Kidney (tissue), 14 donors: ENCODE results near the gene UBXN2A. TPM values are rescaled to one million over a fixed set of nuclear protein-coding genes. Genes with fewer than 3 reads are reported as not detected.
"Not testable (repeated sequence)": the region's sequence is repeated elsewhere in the genome, so short reads cannot be mapped to it uniquely, and the experiment has no call there.

ENCODE experiments used
- DNase-seq, 5 donors: peaks; one replicate each; pipeline ENCODE4 v3.0.0-alpha.2; 2013 to 2020
- FAIRE-seq: peaks from 2 replicates; lab custom pipeline; 2012; peaks lifted over from hg19 to GRCh38; lab: Jason Lieb, UNC
- H3K27ac ChIP-seq, 2 donors: one replicate each; pipeline ENCODE4 v1.7.0; 2013; ENCODE audit warnings: low read depth in 2 of 2, low read length in 2 of 2, inconsistent platforms in 1 of 2
- H3K27me3 ChIP-seq: one replicate; pipeline ENCODE4 v1.7.1; 2013; ENCODE audit warnings: low read length, inconsistent platforms; ENCODE audit not compliant: control insufficient read depth, insufficient read depth
- H3K36me3 ChIP-seq, 3 donors: one replicate each; pipeline versions ENCODE4 v1.7.0 to v1.7.1; 2013; ENCODE audit warnings: low read length in 3 of 3, control low read depth in 1 of 3, inconsistent platforms in 1 of 3; ENCODE audit not compliant: insufficient read depth in 3 of 3, control insufficient read depth in 2 of 3
- H3K4me1 ChIP-seq, 3 donors: one replicate each; pipeline versions ENCODE4 v1.7.0 to v1.7.1; 2013; ENCODE audit warnings: low read length in 3 of 3, inconsistent platforms in 1 of 3, low read depth in 1 of 3; ENCODE audit not compliant: control insufficient read depth in 2 of 3, insufficient read depth in 2 of 3
- H3K4me3 ChIP-seq, 3 donors: one replicate each; pipeline versions ENCODE4 v1.7.0 to v1.8.1; 2013; ENCODE audit warnings: low read length in 3 of 3, control low read depth in 1 of 3, inconsistent platforms in 1 of 3
- H3K9ac ChIP-seq, 3 donors: one replicate each; pipeline versions ENCODE4 v1.7.0 to v1.7.1; 2013; ENCODE audit warnings: low read length in 3 of 3, control low read depth in 1 of 3, inconsistent platforms in 1 of 3
- H3K9me3 ChIP-seq, 3 donors: one replicate each; pipeline versions ENCODE4 v1.7.0 to v1.7.1; 2013; ENCODE audit warnings: low read length in 3 of 3, control low read depth in 1 of 3, inconsistent platforms in 1 of 3; ENCODE audit not compliant: control insufficient read depth in 2 of 3, insufficient read depth in 1 of 3
- intact Hi-C: fragments of 100-400 bp; cut with DNase I; formaldehyde crosslinking; loops from one replicate; pipeline ENCODE4 v1.11.1; 2022
- polyA plus RNA-seq: library from polyadenylated mRNA; stranded (reverse); fragments of 350-450 nt; fragmentation: Illumina TruSeq; extraction: RNeasy Lipid Tissue Mini Kit (QIAGEN cat#74804); gene quantifications from one replicate; pipeline ENCODE4 v1.2.3, GENCODE V29; 2014; ENCODE audit warnings: low read depth, low replicate concordance; ENCODE audit not compliant: insufficient read depth
- total RNA-seq: library from RNA; stranded (reverse); fragmentation: NEBNext Ultra II Directional; extraction: Animal tissue kit (Norgen Biotek cat#: 25700); gene quantifications from one replicate; pipeline ENCODE4 v1.2.1, GENCODE V29; 2021
- TF ChIP-seq, protein P1 (sequence below): IDR thresholded peaks from 3 replicates; pipeline ENCODE4 v1.5.1; 2012; ENCODE audit warnings: mild to moderate bottlenecking, moderate library complexity, borderline replicate concordance; ENCODE audit not compliant: insufficient read depth; ENCODE audit errors: extremely low read depth
- donor health status: control.
- donor health status: control.
- donor health status: control.
- donor health status: control.
- donor health status: control.
- donor health status: DM: yes; HTN: yes; CAD: no.
- donor health status: Normal renal cell carcinoma (clear cell type).

The UBXN2A gene
- total and polyA plus RNA-seq, 2 donors from 2014 or later: 7.9 to 11.9 TPM

DNA sequence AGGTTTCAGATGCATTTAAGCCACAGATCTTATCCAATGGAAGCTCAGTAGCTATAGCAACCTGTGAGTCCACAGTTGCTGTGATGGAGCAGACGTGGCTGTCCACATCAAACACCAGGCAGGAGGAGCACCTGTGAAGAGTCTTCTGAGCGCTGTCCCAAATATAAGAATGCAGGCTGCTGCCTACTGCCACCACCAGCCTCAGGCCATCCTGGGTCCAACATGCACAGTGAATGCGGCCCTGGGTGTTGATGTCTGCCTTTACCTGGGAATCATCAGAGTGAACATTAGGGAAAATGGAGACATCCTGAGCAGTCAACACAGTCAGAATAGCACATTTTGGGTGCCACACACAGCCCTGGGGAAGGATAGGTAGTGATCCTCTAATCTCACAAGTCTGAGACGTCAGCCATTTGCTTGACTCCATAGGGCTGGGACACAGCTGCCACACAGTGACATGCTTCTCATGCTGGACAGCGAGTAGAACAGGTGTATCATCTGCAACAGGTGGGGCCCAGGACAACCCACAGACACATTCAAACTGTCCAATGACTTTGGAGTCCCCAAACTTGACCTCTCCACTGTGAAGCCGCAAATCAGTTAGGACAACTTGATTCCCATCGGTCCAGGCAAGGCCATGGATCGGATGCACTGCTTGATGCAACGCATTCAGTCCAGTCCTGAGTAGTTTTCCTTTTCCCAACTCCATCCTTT lies 98.7 kb downstream of the UBXN2A start:
- no peak overlapping the region for H3K9ac ChIP-seq
- no peaks in the 10 kb centered on the region for H3K9me3 ChIP-seq
- DNase-seq (no peak), FAIRE-seq (no peak)
- H3K4me1 ChIP-seq: no peaks in the 10 kb centered on the region
- H3K4me3 ChIP-seq: no peak overlapping the region
- TF ChIP-seq, protein P1, sequence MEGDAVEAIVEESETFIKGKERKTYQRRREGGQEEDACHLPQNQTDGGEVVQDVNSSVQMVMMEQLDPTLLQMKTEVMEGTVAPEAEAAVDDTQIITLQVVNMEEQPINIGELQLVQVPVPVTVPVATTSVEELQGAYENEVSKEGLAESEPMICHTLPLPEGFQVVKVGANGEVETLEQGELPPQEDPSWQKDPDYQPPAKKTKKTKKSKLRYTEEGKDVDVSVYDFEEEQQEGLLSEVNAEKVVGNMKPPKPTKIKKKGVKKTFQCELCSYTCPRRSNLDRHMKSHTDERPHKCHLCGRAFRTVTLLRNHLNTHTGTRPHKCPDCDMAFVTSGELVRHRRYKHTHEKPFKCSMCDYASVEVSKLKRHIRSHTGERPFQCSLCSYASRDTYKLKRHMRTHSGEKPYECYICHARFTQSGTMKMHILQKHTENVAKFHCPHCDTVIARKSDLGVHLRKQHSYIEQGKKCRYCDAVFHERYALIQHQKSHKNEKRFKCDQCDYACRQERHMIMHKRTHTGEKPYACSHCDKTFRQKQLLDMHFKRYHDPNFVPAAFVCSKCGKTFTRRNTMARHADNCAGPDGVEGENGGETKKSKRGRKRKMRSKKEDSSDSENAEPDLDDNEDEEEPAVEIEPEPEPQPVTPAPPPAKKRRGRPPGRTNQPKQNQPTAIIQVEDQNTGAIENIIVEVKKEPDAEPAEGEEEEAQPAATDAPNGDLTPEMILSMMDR: no peak
- no peaks in the 10 kb centered on the region for H3K27me3 ChIP-seq
- H3K36me3 ChIP-seq: peaks cover 0 to 14% (median 11%) of the 10 kb centered on the region in 3 donors
- H3K27ac ChIP-seq: no peak overlapping the region
- intact Hi-C loops: no loop called here

DNA sequence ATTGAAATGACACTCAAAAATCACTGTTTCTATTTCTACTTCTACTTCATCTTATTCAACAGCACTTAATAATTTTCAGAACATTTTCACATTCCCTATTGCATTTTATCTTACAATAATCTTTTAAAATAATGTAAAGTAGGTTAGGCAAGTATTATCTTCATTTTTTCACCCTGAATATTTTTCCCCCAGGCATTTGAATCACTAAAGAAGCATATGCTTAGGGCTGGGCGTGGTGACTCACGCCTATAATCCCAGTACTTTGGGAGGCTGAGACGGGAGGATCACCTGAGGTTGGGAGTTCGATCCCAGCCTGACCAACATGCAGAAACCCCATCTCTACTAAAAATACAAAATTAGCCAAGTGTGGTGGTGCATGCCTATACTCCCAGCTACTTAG lies 100.2 kb downstream of the UBXN2A start:
- TF ChIP-seq, protein P1: no peak
- H3K4me1 ChIP-seq: no peaks in the 10 kb centered on the region
- no peaks in the 10 kb centered on the region for H3K9me3 ChIP-seq
- FAIRE-seq: no peak
- no peaks in the 10 kb centered on the region for H3K27me3 ChIP-seq
- H3K27ac ChIP-seq: no peak overlapping the region
- H3K36me3 ChIP-seq: peaks cover 0 to 14% (median 11%) of the 10 kb centered on the region in 3 donors
- H3K4me3 ChIP-seq: no peak overlapping the region
- intact Hi-C loops: no loop called here
- H3K9ac ChIP-seq: no peak overlapping the region
- no peak for DNase-seq

DNA sequence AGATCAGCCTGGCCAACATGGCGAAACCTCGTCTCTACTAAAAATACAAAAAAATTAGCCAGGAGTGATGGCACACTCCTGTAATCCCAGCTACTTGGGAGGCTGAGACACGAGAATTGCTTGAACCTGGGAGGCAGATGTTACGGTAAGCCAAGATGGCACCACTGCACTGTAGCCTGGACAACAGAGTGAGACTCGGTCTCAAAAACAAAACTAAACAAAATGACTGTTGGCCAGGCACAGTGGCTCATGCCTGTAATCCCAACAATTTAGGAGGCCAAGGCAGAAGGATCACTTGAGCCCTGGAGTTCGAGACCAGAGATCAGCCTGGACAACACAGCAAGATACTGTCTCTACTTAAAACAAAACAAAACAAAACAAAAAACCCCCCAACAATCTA lies 102.9 kb downstream of the UBXN2A start:
- H3K4me1 ChIP-seq, DNase-seq, H3K27me3 ChIP-seq, FAIRE-seq, intact Hi-C loops, H3K9ac ChIP-seq, H3K4me3 ChIP-seq, H3K9me3 ChIP-seq, H3K27ac ChIP-seq: not testable (repeated sequence)
- H3K36me3 ChIP-seq: peaks cover 0 to 10% (median 9%) of the 10 kb centered on the region in 3 donors

DNA sequence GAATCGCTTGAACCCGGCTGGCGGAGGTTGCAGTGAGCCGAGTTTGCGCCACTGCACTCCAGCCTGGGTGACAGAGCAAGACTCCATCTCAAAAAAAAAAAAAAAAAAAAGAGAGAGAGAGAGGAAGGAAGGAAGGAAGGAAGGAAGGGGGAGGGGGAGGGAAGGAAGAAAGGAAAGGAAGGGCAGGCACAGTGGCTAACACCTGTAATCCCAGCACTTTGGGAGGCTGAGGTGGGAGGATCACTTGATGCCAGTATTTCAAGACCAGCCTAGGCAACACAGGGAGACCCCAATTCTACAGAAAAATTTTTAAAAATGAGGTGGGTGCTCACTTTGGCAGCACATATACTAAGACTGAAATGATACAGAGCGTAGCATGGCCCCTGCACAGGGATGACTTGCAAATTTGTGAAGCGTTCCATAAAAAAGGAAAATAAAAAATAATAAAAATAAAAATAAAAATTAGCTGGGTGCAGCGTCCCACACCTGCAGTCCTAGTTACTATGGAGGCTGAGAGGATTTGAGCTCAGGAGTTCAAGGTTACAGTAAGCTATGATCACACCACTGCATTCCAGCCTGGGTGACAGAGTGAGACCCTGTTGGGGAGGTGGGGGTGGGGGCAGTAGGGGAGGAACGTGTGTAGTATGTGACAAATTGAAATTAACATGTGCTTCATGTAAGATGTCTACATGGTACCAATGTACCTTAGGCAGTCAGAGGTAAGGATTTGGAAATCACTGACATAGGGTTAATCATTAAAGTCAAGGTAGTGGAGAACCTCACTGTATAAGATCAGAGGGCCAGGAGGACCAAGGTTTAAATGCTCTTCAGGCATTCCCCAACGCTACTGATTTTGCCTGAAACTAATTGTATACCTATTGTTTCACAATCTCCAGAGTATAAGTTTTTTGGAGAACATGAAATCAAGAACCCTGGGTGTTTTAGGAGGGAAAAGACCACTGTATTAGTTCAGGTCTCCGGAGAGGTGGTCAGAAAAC lies 105.5 kb downstream of the UBXN2A start:
- FAIRE-seq (no peak), DNase-seq (no peak)
- H3K36me3 ChIP-seq: no peaks in the 10 kb centered on the region
- H3K4me3 ChIP-seq: peak overlapping the region in 1 of 3 donors; percentile 94
- H3K9ac ChIP-seq: no peak overlapping the region
- no peaks in the 10 kb centered on the region for H3K27me3 ChIP-seq
- H3K4me1 ChIP-seq: peaks cover 0 to 13% (median 8%) of the 10 kb centered on the region in 3 donors
- TF ChIP-seq, protein P1: no peak
- H3K9me3 ChIP-seq: no peaks in the 10 kb centered on the region
- H3K27ac ChIP-seq: no peak overlapping the region
- intact Hi-C loops: no loop called here
